H1 (cell line): ENCODE measurements around the gene XPO5. TPM values are rescaled to one million over a fixed set of nuclear protein-coding genes. Genes with fewer than 3 reads are reported as not detected.
"Not testable (repeated sequence)": the region's sequence is repeated elsewhere in the genome, so short reads cannot be mapped to it uniquely, and the experiment has no call there.

Experiments used
- CTCF ChIA-PET: fragments of 300-600 bp; sonication (Branson Sonifier 250); formaldehyde crosslinking; loops from one replicate; lab custom pipeline; 2021; ENCODE audit not compliant: partially characterized antibody; lab: Charles Lee
- POLR2A ChIA-PET: fragments of 300-600 bp; sonication (Branson Sonifier 250); formaldehyde crosslinking; loops from one replicate; lab custom pipeline; 2021; ENCODE audit warnings: inconsistent platforms; ENCODE audit not compliant: partially characterized antibody; lab: Charles Lee
- DNase-seq, 2 experiments: peaks; one replicate each; pipeline versions ENCODE4 v3.0.0 to v3.0.0-alpha.2; 2010 to 2022; ENCODE audit warnings: low spot score in 2 of 2, low read depth in 1 of 2, mixed read lengths in 1 of 2
- FAIRE-seq: peaks from 2 replicates; lab custom pipeline; 2011; peaks lifted over from hg19 to GRCh38; lab: Jason Lieb, UNC
- H2AFZ ChIP-seq: 2 replicates; pipeline ENCODE4 v1.8.1; 2012; ENCODE audit warnings: low read length, inconsistent platforms
- H2AK5ac ChIP-seq: 2 replicates; pipeline ENCODE4 v1.6.1; 2013; ENCODE audit warnings: low read depth, low read length
- H2BK120ac ChIP-seq: replicated peaks from 2 replicates; pipeline ENCODE3; 2013; ENCODE audit warnings: low read depth, low read length, inconsistent platforms
- H2BK12ac ChIP-seq: 2 replicates; pipeline ENCODE4 v1.6.1; 2013; ENCODE audit warnings: low read depth, low read length
- H2BK15ac ChIP-seq: 2 replicates; pipeline ENCODE4 v1.6.1; 2013; ENCODE audit warnings: low read length
- H2BK20ac ChIP-seq: 2 replicates; pipeline ENCODE4 v1.6.1; 2013; ENCODE audit warnings: low read length
- H2BK5ac ChIP-seq: 2 replicates; pipeline ENCODE4 v1.6.1; 2013; ENCODE audit warnings: low read depth, low read length
- H3K14ac ChIP-seq: 2 replicates; pipeline ENCODE4 v1.6.1; 2013; ENCODE audit warnings: inconsistent platforms; ENCODE audit not compliant: insufficient read length
- H3K18ac ChIP-seq: 2 replicates; pipeline ENCODE4 v1.6.1; 2013; ENCODE audit warnings: low read length; ENCODE audit errors: extremely low read depth
- H3K23ac ChIP-seq: 2 replicates; pipeline ENCODE4 v1.6.1; 2013; ENCODE audit warnings: inconsistent platforms; ENCODE audit not compliant: insufficient read length
- H3K23me2 ChIP-seq: 2 replicates; pipeline ENCODE4 v1.6.1; 2013; ENCODE audit warnings: low read depth, low read length
- H3K27ac ChIP-seq: 2 replicates; pipeline ENCODE4 v1.6.1; 2011; ENCODE audit warnings: low read depth, low read length, inconsistent platforms
- H3K27me3 ChIP-seq, 4 experiments: replicated peaks in 1 of 4; 1 replicate in 1 of 4; 2 replicates in 3 of 4; pipeline versions ENCODE4 v1.6.1 to v1.8.1; 2011 to 2013; ENCODE audit warnings: low read length in 3 of 4, mild to moderate bottlenecking in 3 of 4, inconsistent platforms in 2 of 4, mixed read lengths in 2 of 4, moderate library complexity in 1 of 4; ENCODE audit not compliant: control insufficient read depth in 3 of 4, insufficient read depth in 3 of 4; ENCODE audit errors: extremely low read depth in 1 of 4
- H3K36me3 ChIP-seq, 4 experiments: 2 replicates each; pipeline versions ENCODE4 v1.6.1 to v1.8.1; 2011 to 2013; ENCODE audit warnings: mild to moderate bottlenecking in 4 of 4, low read length in 3 of 4, moderate library complexity in 2 of 4, control low read depth in 1 of 4, inconsistent platforms in 1 of 4; ENCODE audit not compliant: insufficient read depth in 4 of 4, control insufficient read depth in 2 of 4
- H3K4ac ChIP-seq: replicated peaks from 2 replicates; pipeline ENCODE3; 2013; ENCODE audit warnings: low read length, low read depth, mixed read lengths, inconsistent platforms; ENCODE audit not compliant: insufficient read length
- H3K4me1 ChIP-seq, 4 experiments: replicated peaks in 1 of 4; 1 replicate in 1 of 4; 2 replicates in 3 of 4; pipeline versions ENCODE4 v1.6.1 to v1.8.1; 2011 to 2013; ENCODE audit warnings: low read length in 3 of 4, inconsistent platforms in 2 of 4, mixed read lengths in 1 of 4; ENCODE audit not compliant: insufficient read depth in 4 of 4, control insufficient read depth in 3 of 4
- H3K4me2 ChIP-seq, 2 experiments: 2 replicates each; pipeline versions ENCODE4 v1.6.1 to v1.8.1; 2011 to 2013; ENCODE audit warnings: low read depth in 2 of 2, low read length in 2 of 2, control low read depth in 1 of 2, inconsistent platforms in 1 of 2, mild to moderate bottlenecking in 1 of 2; ENCODE audit not compliant: insufficient read depth in 1 of 2
- H3K4me3 ChIP-seq, 4 experiments: fragments of 200-600, 300-600 bp in 1 of 4; sonication (generic), shearing (Covaris generic), sonication (Bioruptor Twin) in 1 of 4; 2 replicates each; pipeline versions ENCODE4 v1.5.1 to v1.8.1; 2011 to 2016; ENCODE audit warnings: low read length in 4 of 4, low read depth in 3 of 4, control low read depth in 2 of 4, inconsistent platforms in 2 of 4, mild to moderate bottlenecking in 2 of 4, mixed read lengths in 1 of 4, moderate library complexity in 1 of 4; ENCODE audit not compliant: insufficient read depth in 2 of 4; ENCODE audit errors: extremely low read depth in 1 of 4
- H3K56ac ChIP-seq: replicated peaks from 2 replicates; pipeline ENCODE3; 2013; ENCODE audit warnings: low read depth, mild to moderate bottlenecking, mixed read lengths, low read length, inconsistent platforms; ENCODE audit not compliant: insufficient read length
- H3K79me1 ChIP-seq: 2 replicates; pipeline ENCODE4 v1.6.1; 2013; ENCODE audit warnings: low read depth, low read length, control low read depth
- H3K79me2 ChIP-seq, 2 experiments: 2 replicates each; pipeline versions ENCODE4 v1.6.1 to v1.8.1; 2012 to 2013; ENCODE audit warnings: low read length in 2 of 2, mild to moderate bottlenecking in 2 of 2, inconsistent platforms in 1 of 2; ENCODE audit not compliant: insufficient read depth in 2 of 2, control insufficient read depth in 1 of 2
- H3K9ac ChIP-seq, 4 experiments: replicated peaks in 1 of 4; 1 replicate in 1 of 4; 2 replicates in 3 of 4; pipeline versions ENCODE4 v1.6.1 to v1.8.1; 2011 to 2013; ENCODE audit warnings: low read depth in 3 of 4, low read length in 3 of 4, control low read depth in 2 of 4, mild to moderate bottlenecking in 2 of 4, moderate library complexity in 2 of 4, inconsistent platforms in 1 of 4; ENCODE audit errors: extremely low read depth in 1 of 4
- H3K9me3 ChIP-seq, 2 experiments: 2 replicates each; pipeline versions ENCODE4 v1.6.1 to v1.8.1; 2012 to 2013; ENCODE audit warnings: mild to moderate bottlenecking in 2 of 2, moderate library complexity in 2 of 2, control low read depth in 1 of 2, inconsistent platforms in 1 of 2, low read depth in 1 of 2, low read length in 1 of 2, mixed read lengths in 1 of 2; ENCODE audit not compliant: insufficient read depth in 2 of 2
- H4K20me1 ChIP-seq, 2 experiments: replicated peaks in 1 of 2; 2 replicates each; pipeline versions ENCODE3 to v1.8.1; 2011 to 2013; ENCODE audit warnings: inconsistent platforms in 2 of 2, low read length in 2 of 2, mild to moderate bottlenecking in 1 of 2; ENCODE audit not compliant: insufficient read depth in 2 of 2, control insufficient read depth in 1 of 2
- H4K5ac ChIP-seq: 2 replicates; pipeline ENCODE4 v1.6.1; 2013; ENCODE audit warnings: low read length, low read depth, mixed read lengths, inconsistent platforms; ENCODE audit not compliant: insufficient read length
- H4K8ac ChIP-seq: 2 replicates; pipeline ENCODE4 v1.8.0; 2013; ENCODE audit warnings: mild to moderate bottlenecking, moderate library complexity, low read length, inconsistent platforms; ENCODE audit not compliant: insufficient read depth; ENCODE audit errors: extremely low read depth
- H4K91ac ChIP-seq: replicated peaks from 2 replicates; pipeline ENCODE3; 2013; ENCODE audit warnings: low read length, mixed read lengths, inconsistent platforms; ENCODE audit not compliant: insufficient read length
- WGBS, 2 experiments: shearing (Covaris generic) in 1 of 2; methylation state at CpG; one replicate each; pipeline versions ENCODE4 v1.1.6 to v1.1.7; 2013 to 2015; ENCODE audit warnings: low lambda C conversion rate in 2 of 2, mixed read lengths in 2 of 2, inconsistent platforms in 1 of 2, low coverage in 1 of 2, missing lambda C conversion rate in 1 of 2; ENCODE audit not compliant: insufficient replicate concordance in 2 of 2, insufficient coverage in 1 of 2, insufficient read length in 1 of 2; ENCODE audit errors: extremely low coverage in 1 of 2, missing lambda C conversion rate in 1 of 2; 5-methylcytosine and 5-hydroxymethylcytosine counted together
- polyA plus RNA-seq, 7 experiments: library from polyadenylated mRNA; depleted of rRNA in 3 of 7; stranded (reverse) in 5 of 7; unstranded in 2 of 7; fragments of >200 nt in 5 of 7; fragments of 200-250 nt in 2 of 7; gene quantifications; 1 replicate in 5 of 7; 2 replicates in 1 of 7; 4 replicates in 1 of 7; pipeline versions ENCODE4 v1.2.1 to v1.2.3, GENCODE V29; 2011 to 2013; ENCODE audit warnings: missing spikeins in 2 of 7, mixed read lengths in 2 of 7
- total RNA-seq: library from RNA; stranded (reverse); fragmentation: NEBNext Ultra II Directional; extraction: Animal tissue kit (Norgen Biotek cat#: 25700); gene quantifications from 2 replicates; pipeline ENCODE4 v1.2.1, GENCODE V29; 2021

Gene XPO5
- total and polyA plus RNA-seq, 2 of the 8 experiments (the other 6 are each of a cell fraction or from before 2014, with no cell fraction given): 80.6 to 95.7 TPM

GRCh38 chr6:43589564-43589963 lies 13.7 kb upstream of the XPO5 start:
- CTCF ChIA-PET, FAIRE-seq: not testable (repeated sequence)
- WGBS, 2 experiments: 100% methylated on average over 1 of the region's 1 CpG; no CpG with 5 or more reads in 1 of the 2 experiments

More at GRCh38 chr6:43589564-43589963, 13.7 kb upstream of the XPO5 start:
- H3K14ac ChIP-seq, H3K9me3 ChIP-seq, H3K4ac ChIP-seq, H2BK5ac ChIP-seq, H3K79me1 ChIP-seq, H3K4me2 ChIP-seq, H4K20me1 ChIP-seq, POLR2A ChIA-PET, H4K91ac ChIP-seq, H3K56ac ChIP-seq, H3K27ac ChIP-seq, H3K23ac ChIP-seq, H2AK5ac ChIP-seq, DNase-seq, H2BK12ac ChIP-seq, H3K4me1 ChIP-seq, H3K9ac ChIP-seq, H3K18ac ChIP-seq, H3K27me3 ChIP-seq, H4K8ac ChIP-seq, H2BK120ac ChIP-seq, H2BK20ac ChIP-seq, H4K5ac ChIP-seq, H3K4me3 ChIP-seq, H2AFZ ChIP-seq, H3K23me2 ChIP-seq, H3K79me2 ChIP-seq, H2BK15ac ChIP-seq: not testable (repeated sequence)
- H3K36me3 ChIP-seq: peaks cover under 1 to 24% (median 10%) of the 10 kb centered on the region in 4 experiments; a peak in 5 of 8 replicates
